ENCODE measurements around the gene MBD6.
"Not testable (repeated sequence)": the region's sequence is repeated elsewhere in the genome, so short reads cannot be mapped to it uniquely, and the experiment has no call there.

The MBD6 gene

DNA sequence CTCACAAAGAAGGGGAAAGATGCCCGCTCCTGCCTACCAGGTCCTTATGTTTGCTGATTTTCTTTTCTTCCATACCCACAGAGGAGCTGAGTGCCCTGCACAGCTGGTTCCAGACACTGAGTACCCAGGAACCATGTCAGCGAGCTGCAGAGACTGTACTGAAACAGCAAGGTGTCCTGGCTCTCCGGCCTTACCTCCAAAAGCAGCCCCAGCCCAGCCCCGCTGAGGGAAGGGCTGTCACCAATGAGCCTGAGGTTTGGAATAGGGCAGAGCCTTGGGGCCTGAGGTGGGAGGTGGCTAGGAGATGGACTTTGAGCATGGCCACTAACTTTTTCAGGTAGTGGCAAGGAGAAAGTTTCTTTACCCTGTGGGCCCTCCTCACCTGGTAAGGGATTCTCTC is 32.5 kb upstream of the MBD6 start:
- DNase-seq: no peak

DNA sequence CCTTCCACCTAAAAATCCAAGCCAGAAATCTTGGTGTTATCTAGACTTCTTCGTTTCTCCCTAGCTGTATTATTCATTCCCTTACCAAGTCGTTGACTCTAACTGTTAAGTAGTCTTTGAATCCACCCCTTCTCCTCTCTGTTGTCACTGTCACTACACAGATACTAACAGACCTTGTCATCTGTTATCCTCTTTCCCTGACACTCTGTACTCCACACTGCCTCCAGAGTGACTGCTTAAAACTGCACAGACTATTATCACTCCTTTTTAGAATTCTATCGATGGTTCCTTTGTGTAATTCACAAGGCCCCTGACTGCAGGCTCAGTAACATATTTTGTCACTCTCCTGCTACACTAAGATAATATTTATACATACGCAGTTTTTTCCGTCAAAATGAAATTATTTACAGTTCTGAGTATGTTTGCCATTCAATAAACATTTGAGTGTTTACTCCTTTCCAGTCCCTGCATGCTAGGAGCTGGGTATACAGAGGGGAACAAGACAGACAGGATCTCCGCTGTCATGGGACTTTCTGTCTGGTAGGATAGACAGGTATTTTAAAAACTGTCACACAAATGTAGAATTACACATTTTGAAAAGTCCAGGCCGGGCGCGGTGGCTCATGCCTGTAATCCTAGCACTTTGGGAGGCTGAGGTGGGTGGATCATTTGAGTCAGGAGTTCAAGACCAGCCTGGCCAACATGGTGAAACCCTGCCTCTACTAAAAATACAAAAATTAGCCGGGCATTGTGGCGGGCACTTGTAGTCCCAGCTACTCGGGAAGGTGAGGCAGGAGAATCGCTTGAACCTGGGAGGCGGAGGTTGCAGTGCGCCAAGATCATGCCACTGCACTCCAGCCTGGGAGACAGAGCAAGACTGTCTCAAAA is 31.0 kb upstream of the MBD6 start:
- DNase-seq: no peak

DNA sequence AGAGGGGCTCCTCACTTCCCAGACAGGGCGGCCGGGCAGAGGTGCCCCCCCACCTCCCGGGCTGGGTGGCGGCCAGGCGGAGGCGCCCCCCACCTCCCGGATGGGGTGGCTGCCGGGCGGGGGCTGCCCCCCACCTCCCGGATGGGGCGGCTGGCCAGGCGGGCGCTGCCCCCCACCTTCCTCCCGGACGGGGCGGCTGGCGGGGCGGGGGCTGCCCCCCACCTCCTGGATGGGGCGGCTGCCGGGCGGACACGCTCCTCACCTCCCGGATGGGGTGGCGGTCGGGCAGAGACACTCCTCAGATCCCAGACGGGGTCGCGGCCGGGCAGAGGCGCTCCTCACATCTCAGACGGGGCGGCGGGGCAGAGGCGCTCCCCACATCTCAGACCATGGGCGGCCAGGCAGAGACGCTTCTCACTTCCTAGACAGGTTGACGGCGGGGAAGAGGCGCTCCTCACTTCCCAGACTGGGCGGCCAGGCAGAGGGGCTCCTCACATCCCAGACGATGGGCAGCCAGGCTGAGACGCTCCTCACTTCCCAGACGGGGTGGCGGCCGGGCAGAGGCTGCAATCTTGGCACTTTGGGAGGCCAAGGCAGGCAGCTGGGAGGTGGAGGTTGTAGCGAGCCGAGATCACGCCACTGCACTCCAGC is 27.4 kb upstream of the MBD6 start:
- not testable (repeated sequence) for DNase-seq

DNA sequence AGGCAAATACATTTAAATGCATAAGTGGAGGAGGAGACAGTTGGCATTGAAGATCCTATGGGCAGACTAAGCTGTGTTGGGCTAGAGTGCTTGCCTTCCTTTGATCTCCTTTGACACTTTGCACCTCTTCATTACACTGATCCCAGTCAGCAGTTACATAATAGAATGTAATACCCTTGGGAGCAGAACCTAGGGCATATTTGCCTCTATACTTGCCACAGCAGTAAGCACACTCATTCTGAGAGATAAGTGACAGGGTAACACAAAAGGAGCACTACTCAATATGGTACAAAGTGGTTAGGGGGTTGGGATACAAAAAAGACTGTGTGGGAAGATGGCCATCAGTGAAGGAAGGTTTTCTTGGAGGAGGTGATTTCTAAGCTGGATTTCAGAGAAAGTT is 25.8 kb upstream of the MBD6 start:
- no peak for DNase-seq

DNA sequence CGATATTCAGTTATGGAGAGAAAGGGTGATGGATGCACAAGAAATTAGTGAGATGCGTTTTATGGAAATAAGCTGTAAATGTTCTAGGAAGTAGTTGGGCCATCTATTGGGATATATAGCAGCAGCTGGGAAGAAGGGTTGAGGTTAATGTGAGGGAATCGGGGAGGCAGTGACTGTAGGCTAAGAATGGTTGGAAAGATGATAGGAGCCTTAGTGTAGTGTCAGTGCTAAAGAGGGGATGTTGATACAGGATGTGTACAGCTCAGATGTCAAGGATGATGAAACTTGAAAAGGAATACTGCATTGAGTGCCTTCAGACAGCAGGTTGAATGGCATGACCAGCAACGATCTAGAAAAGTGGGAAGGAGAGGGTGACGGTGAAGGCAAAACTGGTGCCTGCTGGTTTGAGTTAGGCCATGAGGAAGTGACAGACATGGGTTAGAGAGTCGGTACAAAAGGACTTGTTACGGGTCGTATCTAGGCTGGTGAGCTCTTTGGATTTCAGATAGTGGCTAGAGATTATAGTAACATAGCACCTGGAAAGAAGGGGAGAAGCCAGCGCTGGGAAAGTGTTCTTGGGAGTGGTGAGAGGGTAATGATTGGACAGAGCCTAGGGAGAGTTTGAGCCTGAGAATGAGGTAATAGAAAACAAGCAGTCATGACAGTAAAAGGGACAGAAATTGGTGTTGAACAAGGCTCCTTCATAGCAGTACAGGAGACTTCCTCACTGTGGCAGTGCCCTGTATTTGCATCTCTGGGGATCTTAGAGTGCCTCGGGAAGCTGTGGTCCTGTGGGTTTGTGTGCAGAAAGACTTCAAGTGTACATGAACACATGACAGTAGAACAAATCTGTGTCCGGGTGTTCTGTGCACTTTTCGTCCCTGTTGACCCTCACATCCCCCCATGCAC is 25.1 kb upstream of the MBD6 start:
- DNase-seq: no peak

DNA sequence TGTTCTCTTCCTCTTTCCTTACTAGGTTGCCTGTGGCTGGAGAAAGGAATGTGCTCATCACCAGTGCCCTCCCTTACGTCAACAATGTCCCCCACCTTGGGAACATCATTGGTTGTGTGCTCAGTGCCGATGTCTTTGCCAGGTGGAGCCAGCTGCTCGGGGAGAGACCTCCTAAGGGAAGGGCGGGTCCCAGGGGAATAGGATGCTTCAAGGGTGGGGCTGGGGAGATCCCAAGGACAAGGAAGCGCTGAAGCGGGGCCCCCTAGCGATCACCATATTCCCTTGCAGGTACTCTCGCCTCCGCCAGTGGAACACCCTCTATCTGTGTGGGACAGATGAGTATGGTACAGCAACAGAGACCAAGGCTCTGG is 24.5 kb upstream of the MBD6 start:
- DNase-seq: peak; percentile 12

DNA sequence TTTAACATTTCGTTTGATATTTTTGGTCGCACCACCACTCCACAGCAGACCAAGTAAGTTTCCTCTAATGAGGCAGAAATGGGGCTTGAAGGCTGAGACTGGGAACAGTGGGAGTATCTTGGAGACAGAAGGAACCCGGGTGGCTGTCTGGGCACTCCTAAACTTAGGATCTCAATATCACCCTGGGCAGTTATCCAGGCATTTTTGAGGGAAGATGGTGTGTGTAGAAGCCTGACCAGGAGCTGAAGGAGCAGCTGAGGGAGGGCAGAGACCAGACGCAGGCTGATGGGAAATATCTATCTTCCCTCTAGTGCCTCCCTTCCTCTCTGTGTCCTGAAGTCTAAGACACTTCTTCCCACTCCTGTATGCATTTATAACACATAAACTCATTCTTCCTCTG is 24.1 kb upstream of the MBD6 start:
- no peak for DNase-seq

DNA sequence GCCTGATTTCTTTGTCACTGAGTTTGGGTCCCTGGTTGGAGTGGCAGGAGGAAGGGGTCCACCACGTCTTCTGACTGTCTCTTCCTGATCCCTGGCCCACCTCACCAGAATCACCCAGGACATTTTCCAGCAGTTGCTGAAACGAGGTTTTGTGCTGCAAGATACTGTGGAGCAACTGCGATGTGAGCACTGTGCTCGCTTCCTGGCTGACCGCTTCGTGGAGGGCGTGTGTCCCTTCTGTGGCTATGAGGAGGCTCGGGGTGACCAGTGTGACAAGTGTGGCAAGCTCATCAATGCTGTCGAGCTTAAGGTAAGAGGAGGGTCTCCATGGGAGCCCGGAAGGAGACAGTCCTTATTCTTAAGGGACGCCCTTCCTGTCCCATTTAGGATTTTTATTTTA is 22.4 kb upstream of the MBD6 start:
- no peak for DNase-seq

DNA sequence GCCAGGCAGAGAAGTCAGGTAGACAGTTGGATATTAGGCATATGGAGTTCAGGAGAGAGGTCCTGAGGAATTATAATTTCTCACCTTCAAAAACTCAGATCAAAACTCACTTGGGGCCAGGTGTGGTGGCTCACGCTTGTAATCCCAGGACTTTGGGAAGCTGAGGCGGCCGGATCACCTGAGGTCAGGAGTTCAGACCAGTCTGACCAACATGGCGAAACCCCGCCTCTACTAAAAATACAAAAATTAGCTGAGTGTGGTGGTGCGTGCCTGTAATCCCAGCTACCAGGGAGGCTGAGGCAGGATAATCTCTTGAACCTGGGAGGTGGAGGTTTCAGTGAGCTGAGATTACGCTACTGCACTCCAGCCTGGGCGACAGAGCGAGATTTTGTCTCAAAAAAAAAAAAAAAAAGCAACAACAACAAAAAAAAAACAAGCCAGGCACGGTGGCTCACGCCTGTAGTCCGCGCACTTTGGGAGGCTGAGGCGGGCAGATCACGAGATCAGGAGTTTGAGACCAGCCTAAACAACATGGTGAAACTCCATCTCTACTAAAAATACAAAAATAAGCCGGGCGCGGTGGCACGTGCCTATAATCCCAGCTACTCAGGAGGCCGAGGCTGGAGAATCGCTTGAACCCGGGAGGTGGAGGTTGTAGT is 20.2 kb upstream of the MBD6 start:
- DNase-seq: not testable (repeated sequence)

DNA sequence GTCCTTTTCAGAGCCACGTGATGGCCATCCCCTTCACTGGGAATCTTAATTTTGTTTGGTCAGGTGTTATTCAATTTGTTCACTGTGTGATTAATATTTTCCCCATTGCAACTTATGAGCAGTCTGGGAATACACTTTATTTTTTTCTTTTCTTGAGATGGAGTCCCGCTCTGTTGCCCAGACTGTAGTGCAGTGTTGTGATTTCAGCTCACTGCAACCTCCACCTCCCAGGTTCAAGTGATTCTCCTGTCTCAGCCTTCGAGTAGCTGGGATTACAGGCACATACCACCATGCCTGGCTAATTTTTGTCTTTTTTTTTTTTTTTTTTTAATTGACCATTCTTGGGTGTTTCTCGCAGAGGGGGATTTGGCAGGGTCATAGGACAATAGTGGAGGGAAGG is 16.1 kb upstream of the MBD6 start:
- not testable (repeated sequence) for DNase-seq

DNA sequence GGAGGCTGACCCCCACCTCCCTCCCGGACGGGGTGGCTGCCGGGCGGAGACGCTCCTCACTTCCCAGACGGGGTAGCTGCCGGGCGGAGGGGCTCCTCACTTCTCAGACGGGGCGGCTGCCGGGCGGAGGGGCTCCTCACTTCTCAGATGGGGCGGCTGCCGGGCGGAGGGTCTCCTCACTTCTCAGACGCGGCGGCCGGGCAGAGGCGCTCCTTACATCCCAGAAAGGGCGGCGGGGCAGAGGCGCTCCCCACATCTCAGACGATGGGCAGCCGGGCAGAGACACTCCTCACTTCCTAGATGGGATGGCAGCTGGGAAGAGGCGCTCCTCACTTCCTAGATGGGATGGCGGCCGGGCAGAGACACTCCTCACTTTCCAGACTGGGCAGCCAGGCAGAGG is 14.8 kb upstream of the MBD6 start:
- not testable (repeated sequence) for DNase-seq

DNA sequence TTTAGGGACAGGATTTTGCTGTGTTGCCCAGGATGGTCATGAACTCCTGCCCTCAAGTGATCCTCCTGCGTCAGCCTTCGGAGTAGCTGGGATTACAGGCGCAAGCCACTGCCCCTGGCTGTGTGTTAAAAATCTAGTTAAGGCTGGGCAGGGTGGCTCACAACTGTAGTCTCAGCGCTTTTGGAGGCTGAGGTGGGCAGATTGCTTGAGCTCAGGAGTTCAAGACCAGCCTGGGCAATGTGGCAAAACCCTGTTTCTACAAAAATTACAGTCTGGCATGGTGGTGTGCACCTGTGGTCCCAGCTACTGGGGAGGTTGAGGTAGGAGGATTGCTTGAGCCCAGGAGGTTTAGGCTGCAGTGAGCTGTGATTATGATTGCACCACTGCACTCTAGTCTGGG is 11.5 kb upstream of the MBD6 start:
- no peak for DNase-seq

DNA sequence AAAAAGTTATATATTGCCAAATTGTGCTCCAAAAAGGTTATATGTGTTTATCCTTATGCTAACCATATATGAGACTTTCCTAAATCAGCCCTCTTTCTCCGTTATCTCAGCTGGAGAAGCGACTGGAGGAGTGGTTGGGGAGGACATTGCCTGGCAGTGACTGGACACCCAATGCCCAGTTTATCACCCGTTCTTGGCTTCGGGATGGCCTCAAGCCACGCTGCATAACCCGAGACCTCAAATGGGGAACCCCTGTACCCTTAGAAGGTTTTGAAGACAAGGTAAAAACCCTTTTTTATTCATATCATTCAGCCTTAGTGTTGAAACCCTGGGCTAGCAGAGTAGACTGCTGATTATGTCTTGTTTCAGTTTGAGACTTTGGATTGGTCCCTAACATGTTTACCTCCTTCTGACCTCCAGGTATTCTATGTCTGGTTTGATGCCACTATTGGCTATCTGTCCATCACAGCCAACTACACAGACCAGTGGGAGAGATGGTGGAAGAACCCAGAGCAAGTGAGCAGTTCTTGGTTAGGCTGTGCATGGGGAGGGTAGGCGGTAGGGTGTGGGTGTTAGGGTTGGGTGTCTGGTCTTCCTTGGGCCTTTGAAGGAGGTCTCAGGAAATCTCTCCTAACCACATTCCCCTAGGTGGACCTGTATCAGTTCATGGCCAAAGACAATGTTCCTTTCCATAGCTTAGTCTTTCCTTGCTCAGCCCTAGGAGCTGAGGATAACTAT is 10.9 kb upstream of the MBD6 start:
- no peak for DNase-seq

DNA sequence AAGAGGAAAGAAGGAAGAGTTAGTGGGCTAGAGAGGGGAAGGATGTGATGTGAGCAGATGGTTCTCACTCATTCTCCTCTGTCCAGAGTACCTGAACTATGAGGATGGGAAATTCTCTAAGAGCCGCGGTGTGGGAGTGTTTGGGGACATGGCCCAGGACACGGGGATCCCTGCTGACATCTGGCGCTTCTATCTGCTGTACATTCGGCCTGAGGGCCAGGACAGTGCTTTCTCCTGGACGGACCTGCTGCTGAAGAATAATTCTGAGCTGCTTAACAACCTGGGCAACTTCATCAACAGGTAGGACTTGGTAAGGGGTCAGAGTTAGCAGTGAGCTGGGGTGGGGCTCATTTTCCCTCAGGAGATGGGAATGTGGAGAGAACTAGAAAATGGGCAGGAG is 10.0 kb upstream of the MBD6 start:
- DNase-seq: no peak

DNA sequence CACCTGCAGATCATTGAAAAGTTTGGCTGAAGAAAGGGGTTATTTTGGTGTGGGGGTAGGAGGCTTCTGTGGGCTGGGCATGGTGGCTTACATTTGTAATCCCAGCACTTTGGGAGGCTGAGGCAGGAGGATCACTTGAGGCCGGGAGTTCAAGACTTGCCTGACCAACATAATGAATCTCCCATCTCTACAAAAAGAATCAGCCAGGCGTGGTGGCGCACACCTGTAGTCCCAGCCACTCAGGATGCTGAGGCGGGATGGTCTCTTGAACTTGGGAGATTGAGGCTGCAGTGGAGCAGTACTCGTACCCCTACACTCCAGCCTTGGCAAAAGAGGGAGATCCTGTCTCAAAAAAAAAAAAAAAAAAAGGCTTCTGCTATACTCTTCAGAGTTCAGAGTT is 9.4 kb upstream of the MBD6 start:
- no peak for DNase-seq

DNA sequence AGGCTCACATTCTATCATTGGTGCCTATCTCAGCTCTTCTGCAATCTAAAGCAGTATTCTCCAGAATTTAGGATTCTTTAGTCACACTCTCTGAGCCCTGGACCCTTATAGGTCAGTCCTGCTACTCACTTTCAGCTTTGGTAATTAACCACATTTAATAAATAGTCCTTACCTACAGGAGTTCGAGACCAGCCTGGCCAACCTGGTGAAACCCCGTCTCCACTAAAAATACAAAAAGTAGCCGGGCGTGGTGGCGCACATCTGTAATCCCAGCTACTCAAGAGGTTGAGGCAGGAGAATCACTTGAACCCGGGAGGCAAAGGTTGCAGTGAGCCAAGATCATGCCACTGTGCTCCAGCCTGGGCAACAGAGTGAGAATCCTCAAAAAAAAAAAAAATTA is 8.9 kb upstream of the MBD6 start:
- not testable (repeated sequence) for DNase-seq

DNA sequence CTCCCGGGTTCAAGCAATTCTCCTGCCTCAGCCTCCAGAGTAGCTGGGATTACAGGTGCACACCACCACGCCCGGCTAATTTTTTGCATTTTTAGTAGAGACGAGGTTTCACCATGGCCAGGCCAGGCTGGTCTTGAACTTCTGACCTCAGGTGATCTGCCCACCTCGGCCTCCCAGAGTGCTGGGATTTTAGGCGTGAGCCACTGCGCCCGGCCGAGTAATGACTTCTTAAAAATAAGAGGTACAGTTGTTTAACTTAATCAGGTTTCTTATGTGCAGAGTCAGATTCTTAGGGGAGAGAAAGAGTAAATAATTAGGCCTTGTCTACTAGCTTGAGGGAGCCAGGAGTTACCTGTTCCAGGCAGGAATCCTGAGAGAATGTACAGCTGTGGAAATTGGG is 8.4 kb upstream of the MBD6 start:
- DNase-seq: not testable (repeated sequence)

DNA sequence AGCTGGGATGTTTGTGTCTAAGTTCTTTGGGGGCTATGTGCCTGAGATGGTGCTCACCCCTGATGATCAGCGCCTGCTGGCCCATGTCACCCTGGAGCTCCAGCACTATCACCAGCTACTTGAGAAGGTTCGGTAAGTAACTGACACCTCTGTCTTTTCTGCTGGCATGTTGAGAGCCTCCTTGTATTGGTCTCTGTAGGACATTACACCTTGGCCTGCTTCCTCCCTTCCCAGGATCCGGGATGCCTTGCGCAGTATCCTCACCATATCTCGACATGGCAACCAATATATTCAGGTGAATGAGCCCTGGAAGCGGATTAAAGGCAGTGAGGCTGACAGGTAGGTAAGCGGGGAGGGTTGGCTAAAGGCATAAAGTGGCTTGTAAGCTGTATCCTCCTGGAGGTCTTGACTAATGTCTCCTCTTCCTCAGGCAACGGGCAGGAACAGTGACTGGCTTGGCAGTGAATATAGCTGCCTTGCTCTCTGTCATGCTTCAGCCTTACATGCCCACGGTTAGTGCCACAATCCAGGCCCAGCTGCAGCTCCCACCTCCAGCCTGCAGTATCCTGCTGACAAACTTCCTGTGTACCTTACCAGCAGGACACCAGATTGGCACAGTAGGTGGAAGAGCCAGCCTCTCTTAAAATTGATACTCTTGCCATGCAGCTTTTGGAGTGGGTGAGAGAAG is 7.8 kb upstream of the MBD6 start:
- DNase-seq: no peak

DNA sequence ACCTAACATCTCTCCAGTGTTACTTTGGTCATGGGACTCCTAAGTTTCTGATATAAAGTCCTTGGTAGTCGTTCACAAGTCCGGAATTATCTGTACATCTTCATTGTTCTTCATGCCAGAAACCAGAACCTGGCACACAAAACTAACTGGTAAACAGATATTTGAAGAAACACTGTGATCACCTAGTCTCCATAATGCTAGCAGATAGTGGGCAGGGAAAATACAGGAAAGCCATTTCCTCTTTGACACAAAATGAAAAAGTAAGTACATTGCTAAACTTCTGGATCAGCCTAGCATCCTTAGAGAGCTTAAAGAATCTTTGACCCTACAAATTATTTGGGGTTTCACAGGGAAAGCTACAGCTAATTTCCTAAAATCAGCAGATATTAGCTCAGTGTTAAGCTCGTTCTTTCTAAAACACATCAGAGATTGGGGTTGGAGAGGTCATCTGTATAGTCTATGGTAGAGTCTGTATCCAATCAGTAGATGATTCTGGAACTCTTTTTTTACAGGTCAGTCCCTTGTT is 7.2 kb upstream of the MBD6 start:
- DNase-seq: no peak

DNA sequence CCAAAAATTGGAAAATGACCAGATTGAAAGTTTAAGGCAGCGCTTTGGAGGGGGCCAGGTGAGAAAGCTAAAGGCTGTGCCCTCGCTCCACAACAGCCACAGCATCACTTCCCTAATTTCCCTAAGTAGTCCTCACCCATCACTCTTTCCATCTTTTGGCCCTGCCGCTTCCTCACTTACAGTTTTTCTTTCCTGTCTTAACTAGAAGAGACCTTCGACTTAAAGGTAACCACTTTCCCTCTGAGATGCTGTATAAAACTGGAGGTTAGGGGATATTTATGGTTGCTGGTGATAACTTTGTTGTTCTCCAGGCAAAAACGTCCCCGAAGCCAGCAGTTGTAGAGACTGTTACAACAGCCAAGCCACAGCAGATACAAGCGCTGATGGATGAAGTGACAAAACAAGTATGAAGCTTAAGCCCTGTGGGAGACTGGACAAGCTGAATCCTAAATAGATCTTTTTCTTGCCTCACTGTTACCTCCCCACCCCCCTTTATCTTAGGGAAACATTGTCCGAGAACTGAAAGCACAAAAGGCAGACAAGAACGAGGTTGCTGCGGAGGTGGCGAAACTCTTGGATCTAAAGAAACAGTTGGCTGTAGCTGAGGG is 6.6 kb upstream of the MBD6 start:
- DNase-seq: no peak

DNA sequence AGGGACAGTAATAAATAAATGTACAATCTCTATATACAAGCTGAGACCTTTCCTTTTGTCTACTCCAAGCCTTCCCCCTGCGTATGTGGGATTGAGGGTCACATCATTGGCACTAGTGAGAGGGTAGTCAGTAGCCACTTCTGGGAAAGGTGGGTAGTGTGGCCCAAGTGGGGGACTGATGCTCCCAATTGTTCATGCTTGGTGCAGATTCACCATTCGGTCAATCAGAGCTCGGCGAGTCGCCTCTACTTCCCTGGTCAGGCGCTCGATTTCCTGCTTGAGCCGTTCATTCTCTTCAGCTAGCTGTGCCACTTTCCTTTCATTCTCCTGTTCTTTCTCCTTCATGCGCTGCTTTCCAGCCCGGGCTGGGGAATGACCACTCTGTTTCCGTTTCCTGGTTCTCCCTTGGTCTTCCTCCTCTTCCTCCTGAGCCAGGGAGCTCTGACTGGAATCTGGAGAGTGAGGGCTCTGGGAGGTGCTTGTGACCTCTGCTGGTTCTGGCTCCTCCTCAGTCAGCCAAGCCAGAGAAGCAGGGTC is 5.9 kb upstream of the MBD6 start:
- no peak for DNase-seq

Data from CD4-positive, alpha-beta T cell treated with Interleukin-17A for 4 hours (primary cell).